ENCODE measurements around the gene ABI3. TPM values are rescaled to one million over a fixed set of nuclear protein-coding genes. Genes with fewer than 3 reads are reported as not detected.
"Not testable (repeated sequence)": the region's sequence is repeated elsewhere in the genome, so short reads cannot be mapped to it uniquely, and the experiment has no call there.

ABI3 gene
- total RNA-seq, 4 donors from 2014 or later, result 3.6 to 7.4 (median 5.4) TPM

- TF ChIP-seq, protein P1, sequence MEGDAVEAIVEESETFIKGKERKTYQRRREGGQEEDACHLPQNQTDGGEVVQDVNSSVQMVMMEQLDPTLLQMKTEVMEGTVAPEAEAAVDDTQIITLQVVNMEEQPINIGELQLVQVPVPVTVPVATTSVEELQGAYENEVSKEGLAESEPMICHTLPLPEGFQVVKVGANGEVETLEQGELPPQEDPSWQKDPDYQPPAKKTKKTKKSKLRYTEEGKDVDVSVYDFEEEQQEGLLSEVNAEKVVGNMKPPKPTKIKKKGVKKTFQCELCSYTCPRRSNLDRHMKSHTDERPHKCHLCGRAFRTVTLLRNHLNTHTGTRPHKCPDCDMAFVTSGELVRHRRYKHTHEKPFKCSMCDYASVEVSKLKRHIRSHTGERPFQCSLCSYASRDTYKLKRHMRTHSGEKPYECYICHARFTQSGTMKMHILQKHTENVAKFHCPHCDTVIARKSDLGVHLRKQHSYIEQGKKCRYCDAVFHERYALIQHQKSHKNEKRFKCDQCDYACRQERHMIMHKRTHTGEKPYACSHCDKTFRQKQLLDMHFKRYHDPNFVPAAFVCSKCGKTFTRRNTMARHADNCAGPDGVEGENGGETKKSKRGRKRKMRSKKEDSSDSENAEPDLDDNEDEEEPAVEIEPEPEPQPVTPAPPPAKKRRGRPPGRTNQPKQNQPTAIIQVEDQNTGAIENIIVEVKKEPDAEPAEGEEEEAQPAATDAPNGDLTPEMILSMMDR (IDR thresholded peaks at IDR 0.05), result no peak
- ATAC-seq (ENCODE audit: low FRiP score), result no peak
- no peak for DNase-seq (ENCODE audit: low spot score)
Observed at GRCh38 chr17:49255125-49255524, 44.6 kb downstream of the ABI3 start.

DNA sequence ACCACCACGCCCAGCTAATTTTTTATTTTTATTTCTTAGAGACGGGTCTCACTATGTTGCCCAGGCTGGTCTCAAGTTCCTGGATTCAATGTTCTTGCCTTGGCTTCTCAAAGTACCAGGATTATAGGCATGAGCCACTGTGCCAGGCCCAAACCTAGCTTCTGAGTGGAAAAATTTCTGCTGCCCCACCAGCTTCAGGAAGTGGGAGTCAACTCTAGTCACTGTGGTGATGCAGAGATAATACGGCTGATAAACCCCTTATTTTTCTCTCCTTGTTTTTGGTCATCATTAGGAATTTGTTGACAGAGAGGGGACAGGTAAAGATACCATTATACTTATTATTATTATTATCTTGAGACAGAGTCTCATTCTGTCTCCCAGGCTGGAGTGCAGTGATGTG lies 47.9 kb downstream of the ABI3 start:
- TF ChIP-seq, protein P1 (IDR thresholded peaks at IDR 0.05), result no peak
- no peak for ATAC-seq (ENCODE audit: low FRiP score)
- no peak for DNase-seq (ENCODE audit: low spot score)

DNA sequence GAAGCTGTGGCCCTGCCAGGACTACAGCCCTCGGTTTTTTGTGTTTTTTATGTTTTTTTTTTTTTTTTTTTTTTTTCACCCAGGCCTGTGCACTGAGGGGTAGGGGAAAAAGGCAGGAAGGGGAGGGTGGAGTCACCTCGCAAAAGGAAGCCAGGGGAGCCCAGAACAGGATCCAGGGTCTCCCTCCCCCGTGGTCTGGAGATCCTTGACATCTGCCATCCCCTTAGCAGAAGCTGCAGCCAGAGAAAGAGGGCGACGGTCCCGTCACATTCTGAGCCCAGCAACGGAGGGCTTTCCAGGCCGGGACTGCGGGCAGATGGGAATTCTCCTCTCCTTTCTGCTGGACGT lies 49.1 kb downstream of the ABI3 start:
- DNase-seq (ENCODE audit: low spot score) (no peak), ATAC-seq (ENCODE audit: low FRiP score) (no peak)
- TF ChIP-seq, protein P1 (IDR thresholded peaks at IDR 0.05), result no peak

DNA sequence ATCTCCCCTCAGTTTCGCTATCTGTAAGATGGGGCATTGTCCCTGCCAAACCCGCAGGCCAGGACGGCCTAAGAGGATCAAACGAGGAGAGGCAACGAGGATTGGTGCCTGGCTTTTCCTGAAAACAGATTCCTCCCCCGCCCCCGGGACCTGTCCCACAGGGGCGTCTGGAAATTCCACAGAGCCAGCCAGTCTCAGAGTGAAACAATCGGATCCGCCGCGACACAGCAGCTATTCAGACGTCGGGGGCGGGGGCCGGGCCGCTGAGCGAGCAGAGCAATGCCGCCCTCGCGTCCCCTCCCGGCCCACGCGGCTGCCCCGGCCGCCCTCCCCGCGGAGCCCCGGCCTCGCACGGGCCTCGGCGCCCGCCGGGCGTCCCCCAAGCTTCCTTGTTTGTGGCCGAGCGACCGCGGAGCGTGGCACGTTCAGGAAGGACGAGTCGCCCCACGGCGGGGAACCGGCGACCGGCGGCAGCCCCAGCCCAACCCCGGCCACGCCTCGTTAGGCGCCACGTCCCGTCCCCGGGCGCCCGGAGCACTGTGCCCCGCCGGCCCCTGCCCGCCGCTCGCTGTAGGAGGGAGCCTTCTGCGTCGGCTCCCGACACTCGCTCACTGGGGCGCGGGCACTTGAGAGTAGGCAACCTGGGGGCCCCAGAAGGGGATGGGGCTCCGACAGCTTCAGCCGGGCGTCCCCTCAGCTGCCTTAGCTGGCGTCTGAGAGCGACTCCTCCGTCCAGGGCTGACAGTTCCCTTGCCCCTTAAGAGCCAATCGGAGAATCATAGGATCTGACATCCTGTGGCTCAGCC lies 49.7 kb downstream of the ABI3 start:
- peak; percentile 55 for DNase-seq (ENCODE audit: low spot score)
- TF ChIP-seq, protein P1 (IDR thresholded peaks at IDR 0.05), result no peak
- ATAC-seq (ENCODE audit: low FRiP score), result peak; percentile 81

GRCh38 chr17:49260817-49261291 lies 50.3 kb downstream of the ABI3 start:
- TF ChIP-seq, protein P1 (IDR thresholded peaks at IDR 0.05), result no peak
- peak; percentile 34 for DNase-seq (ENCODE audit: low spot score)
- ATAC-seq (ENCODE audit: low FRiP score), result no peak

DNA sequence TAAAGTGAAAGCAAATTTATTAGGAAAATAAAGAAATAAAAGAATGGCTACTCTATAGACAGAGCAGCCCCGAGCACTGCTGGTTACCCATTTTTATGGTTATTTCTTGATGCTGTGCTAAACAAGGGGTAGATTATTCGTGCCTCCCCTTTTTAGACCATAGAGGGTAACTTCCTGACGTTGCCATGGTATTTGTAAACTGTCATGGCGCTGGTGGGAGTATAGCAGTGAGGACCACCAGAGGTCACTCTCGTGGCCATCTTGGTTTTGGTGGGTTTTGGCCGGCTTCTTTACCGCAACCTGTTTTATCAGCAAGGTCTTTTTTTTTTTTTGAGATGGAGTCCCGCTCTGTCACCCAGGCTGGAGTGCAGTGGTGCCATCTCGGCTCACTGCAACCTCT lies 51.0 kb downstream of the ABI3 start:
- DNase-seq (ENCODE audit: low spot score); ATAC-seq (ENCODE audit: low FRiP score): not testable (repeated sequence)

DNA sequence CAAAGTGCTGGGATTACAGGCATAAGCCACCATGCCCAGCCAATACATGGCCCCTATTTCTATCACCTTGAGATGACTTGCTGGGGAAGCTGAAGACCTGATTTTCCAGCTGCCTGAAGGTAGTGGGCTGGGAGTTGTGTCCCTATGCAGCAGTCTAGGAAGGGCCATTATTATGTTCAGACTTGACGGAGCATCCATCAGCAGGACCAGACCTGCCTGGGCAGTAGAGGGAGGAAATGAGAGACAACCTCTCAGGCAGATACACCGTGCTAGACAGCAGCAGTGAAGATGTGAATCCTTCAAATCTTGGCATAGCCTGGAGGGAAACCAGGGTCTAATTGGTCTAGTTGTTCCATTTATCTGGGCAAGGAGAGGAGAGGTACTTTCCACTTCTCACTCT lies 55.7 kb downstream of the ABI3 start:
- no peak for DNase-seq (ENCODE audit: low spot score)
- no peak for ATAC-seq (ENCODE audit: low FRiP score)

More for the DNA sequence above, 55.7 kb downstream of the ABI3 start:
- TF ChIP-seq, protein P1 (IDR thresholded peaks at IDR 0.05), result no peak
